Endothelial cell of umbilical vein (primary cell): ENCODE measurements around the gene RALGPS1.

Experiments used
- POLR2AphosphoS5 ChIP-seq: IDR thresholded peaks from 2 replicates; pipeline ENCODE4 v1.6.1; 2012; ENCODE audit warnings: low read depth, mild to moderate bottlenecking, control low read depth, low read length, moderate library complexity; ENCODE audit not compliant: insufficient read depth
- TF ChIP-seq, protein P1 (sequence below), 2 donors: IDR thresholded peaks; 1 replicate in 1 of 2; 2 replicates in 1 of 2; pipeline ENCODE4 v1.5.1; 2011; ENCODE audit warnings: low read length in 2 of 2, mild to moderate bottlenecking in 2 of 2, moderate library complexity in 2 of 2, control low read depth in 1 of 2, inconsistent platforms in 1 of 2, low read depth in 1 of 2; ENCODE audit not compliant: insufficient read depth in 1 of 2; ENCODE audit errors: extremely low read depth in 1 of 2

DNA sequence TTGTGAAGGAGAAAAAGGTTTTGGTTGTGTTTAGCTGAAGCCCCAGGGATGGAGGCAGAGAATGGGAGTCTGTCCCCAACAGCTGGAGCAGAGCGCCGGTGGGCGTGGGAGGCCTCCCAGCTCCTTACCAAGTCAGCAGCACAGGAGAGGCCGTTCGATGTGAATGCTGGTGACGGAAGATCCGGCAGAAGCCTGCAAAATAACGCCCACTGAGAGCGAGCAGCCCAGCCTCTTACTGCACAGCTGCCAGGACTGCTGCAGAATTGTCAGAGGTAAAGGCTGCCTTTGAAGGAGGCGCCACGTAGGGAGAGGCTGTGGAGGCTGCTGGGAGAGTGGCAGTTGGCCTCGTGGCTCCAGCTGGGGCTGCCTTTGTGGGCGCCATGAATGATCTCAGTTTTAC lies 181.6 kb downstream of the RALGPS1 start:
- TF ChIP-seq, protein P1, sequence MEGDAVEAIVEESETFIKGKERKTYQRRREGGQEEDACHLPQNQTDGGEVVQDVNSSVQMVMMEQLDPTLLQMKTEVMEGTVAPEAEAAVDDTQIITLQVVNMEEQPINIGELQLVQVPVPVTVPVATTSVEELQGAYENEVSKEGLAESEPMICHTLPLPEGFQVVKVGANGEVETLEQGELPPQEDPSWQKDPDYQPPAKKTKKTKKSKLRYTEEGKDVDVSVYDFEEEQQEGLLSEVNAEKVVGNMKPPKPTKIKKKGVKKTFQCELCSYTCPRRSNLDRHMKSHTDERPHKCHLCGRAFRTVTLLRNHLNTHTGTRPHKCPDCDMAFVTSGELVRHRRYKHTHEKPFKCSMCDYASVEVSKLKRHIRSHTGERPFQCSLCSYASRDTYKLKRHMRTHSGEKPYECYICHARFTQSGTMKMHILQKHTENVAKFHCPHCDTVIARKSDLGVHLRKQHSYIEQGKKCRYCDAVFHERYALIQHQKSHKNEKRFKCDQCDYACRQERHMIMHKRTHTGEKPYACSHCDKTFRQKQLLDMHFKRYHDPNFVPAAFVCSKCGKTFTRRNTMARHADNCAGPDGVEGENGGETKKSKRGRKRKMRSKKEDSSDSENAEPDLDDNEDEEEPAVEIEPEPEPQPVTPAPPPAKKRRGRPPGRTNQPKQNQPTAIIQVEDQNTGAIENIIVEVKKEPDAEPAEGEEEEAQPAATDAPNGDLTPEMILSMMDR (IDR thresholded peaks at IDR 0.05; ENCODE audit: extremely low read depth in 1 of 2, insufficient read depth in 1 of 2, low read depth in 1 of 2, low read length in 2 of 2): no peak
- no peak for TF ChIP-seq POLR2AphosphoS5
